Endothelial cell of umbilical vein (primary cell): ENCODE results near the gene PAQR6. TPM values are rescaled to one million over a fixed set of nuclear protein-coding genes. Genes with fewer than 3 reads are reported as not detected.

Experiments used
- BruUV-seq: library from RNA; stranded (reverse); fragments of 400-500 nt; replicated peaks from 2 replicates; lab custom pipeline; 2021; lab: Mats Ljungman, UMichigan
- CTCF ChIA-PET: fragments of 300-600, 350-600 bp; sonication (Branson Sonifier 250); formaldehyde crosslinking; loops from one replicate; lab custom pipeline; 2021; ENCODE audit warnings: antibody characterized with exemption, inconsistent platforms; lab: Charles Lee
- POLR2A ChIA-PET: fragments of 300-600, 350-600 bp; sonication (Branson Sonifier 250); formaldehyde crosslinking; loops from one replicate; lab custom pipeline; 2021; ENCODE audit warnings: antibody characterized with exemption, inconsistent platforms; lab: Charles Lee
- DNase-seq: peaks from one replicate; pipeline ENCODE4 v3.0.0-alpha.2; 2011; ENCODE audit warnings: low read depth, low spot score
- FAIRE-seq: peaks from 2 replicates; lab custom pipeline; 2011; peaks lifted over from hg19 to GRCh38; lab: Jason Lieb, UNC
- H2AFZ ChIP-seq: 2 replicates; pipeline ENCODE4 v1.6.0; 2012; ENCODE audit warnings: low read depth, low read length, control low read depth, inconsistent platforms
- H3K27ac ChIP-seq: 2 replicates; pipeline ENCODE4 v1.5.1; 2011; ENCODE audit warnings: low read depth, mild to moderate bottlenecking, control low read depth, low read length, moderate library complexity; ENCODE audit not compliant: insufficient read depth
- H3K27me3 ChIP-seq, 2 experiments: 2 replicates each; pipeline versions ENCODE4 v1.6.0 to v1.6.1; 2011; ENCODE audit warnings: low read length in 2 of 2, mixed read lengths in 1 of 2; ENCODE audit not compliant: control insufficient read depth in 2 of 2, insufficient read depth in 2 of 2
- H3K36me3 ChIP-seq, 2 experiments: 2 replicates in 1 of 2; 3 replicates in 1 of 2; pipeline ENCODE4 v1.5.1; 2011; ENCODE audit warnings: low read length in 2 of 2, mild to moderate bottlenecking in 1 of 2, moderate library complexity in 1 of 2; ENCODE audit not compliant: control insufficient read depth in 2 of 2, insufficient read depth in 2 of 2; ENCODE audit errors: extremely low read depth in 1 of 2
- H3K4me1 ChIP-seq: 3 replicates; pipeline ENCODE4 v1.5.1; 2011; ENCODE audit warnings: mild to moderate bottlenecking, low read length; ENCODE audit not compliant: control insufficient read depth, insufficient read depth; ENCODE audit errors: extremely low read depth
- H3K4me2 ChIP-seq: 2 replicates; pipeline ENCODE4 v1.6.1; 2011; ENCODE audit warnings: low read length, control low read depth, mixed read lengths; ENCODE audit not compliant: insufficient read depth
- H3K4me3 ChIP-seq, 3 experiments: fragments of 200-600 bp in 1 of 3; sonication (generic), shearing (Covaris generic) in 1 of 3; replicated peaks in 1 of 3; 2 replicates each; pipeline ENCODE4 v1.5.1; 2011 to 2016; ENCODE audit warnings: control low read depth in 3 of 3, low read length in 3 of 3, mild to moderate bottlenecking in 2 of 3, inconsistent platforms in 1 of 3, low read depth in 1 of 3, moderate library complexity in 1 of 3; ENCODE audit not compliant: insufficient read depth in 1 of 3
- H3K79me2 ChIP-seq: 2 replicates; pipeline ENCODE4 v1.6.0; 2012; ENCODE audit warnings: low read length, inconsistent platforms; ENCODE audit not compliant: control insufficient read depth, insufficient read depth
- H3K9ac ChIP-seq: replicated peaks from 2 replicates; pipeline ENCODE3; 2011; ENCODE audit warnings: low read length, control low read depth; ENCODE audit not compliant: insufficient read depth; ENCODE audit errors: extremely low read depth
- H3K9me1 ChIP-seq: replicated peaks from 3 replicates; pipeline ENCODE4 v1.6.0; 2011; ENCODE audit warnings: mild to moderate bottlenecking, low read length; ENCODE audit not compliant: control insufficient read depth, insufficient read depth; ENCODE audit errors: extremely low read depth
- H3K9me3 ChIP-seq: replicated peaks from 2 replicates; pipeline ENCODE4 v1.5.1; 2012; ENCODE audit warnings: low read length, inconsistent platforms; ENCODE audit not compliant: control insufficient read depth, insufficient read depth
- H4K20me1 ChIP-seq: replicated peaks from 2 replicates; pipeline ENCODE3; 2011; ENCODE audit warnings: mild to moderate bottlenecking, low read length; ENCODE audit not compliant: control insufficient read depth, insufficient read depth; ENCODE audit errors: extremely low read depth
- CTCF ChIP-seq, 2 donors: IDR thresholded peaks; 1 replicate in 1 of 2; 2 replicates in 1 of 2; pipeline ENCODE4 v1.5.1; 2011; ENCODE audit warnings: low read length in 2 of 2, mild to moderate bottlenecking in 2 of 2, moderate library complexity in 2 of 2, control low read depth in 1 of 2, inconsistent platforms in 1 of 2, low read depth in 1 of 2; ENCODE audit not compliant: insufficient read depth in 1 of 2; ENCODE audit errors: extremely low read depth in 1 of 2
- EZH2 ChIP-seq: IDR thresholded peaks from 2 replicates; pipeline ENCODE4 v1.6.1; 2012; ENCODE audit warnings: borderline replicate concordance, low read depth, mild to moderate bottlenecking, moderate library complexity, low read length, inconsistent platforms; ENCODE audit not compliant: severe bottlenecking
- FOS ChIP-seq: IDR thresholded peaks from 2 replicates; pipeline ENCODE4 v1.6.1; 2011; ENCODE audit warnings: mild to moderate bottlenecking, low read length, moderate library complexity, borderline replicate concordance; ENCODE audit not compliant: insufficient read depth
- GATA2 ChIP-seq: IDR thresholded peaks from 2 replicates; pipeline ENCODE4 v1.7.0; 2011; ENCODE audit warnings: low read depth, mild to moderate bottlenecking, moderate library complexity, mixed read lengths, low read length; ENCODE audit not compliant: insufficient read length, insufficient read depth
- JUN ChIP-seq: IDR thresholded peaks from 2 replicates; pipeline ENCODE4 v1.6.1; 2011; ENCODE audit warnings: borderline replicate concordance, low read depth; ENCODE audit not compliant: insufficient read length, insufficient read depth
- MAX ChIP-seq: IDR thresholded peaks from 2 replicates; pipeline ENCODE4 v1.6.1; 2011; ENCODE audit not compliant: insufficient read depth, insufficient read length
- MYC ChIP-seq: IDR thresholded peaks from one replicate; pipeline ENCODE4 v1.6.1; 2011; ENCODE audit warnings: mild to moderate bottlenecking, low read depth, low read length
- POLR2A ChIP-seq: IDR thresholded peaks from 2 replicates; pipeline ENCODE4 v1.6.1; 2012; ENCODE audit warnings: low read depth, mild to moderate bottlenecking, control low read depth, low read length
- POLR2AphosphoS5 ChIP-seq: IDR thresholded peaks from 2 replicates; pipeline ENCODE4 v1.6.1; 2012; ENCODE audit warnings: low read depth, mild to moderate bottlenecking, control low read depth, low read length, moderate library complexity; ENCODE audit not compliant: insufficient read depth
- dilution Hi-C: fragments of 300-500 bp; cut with MboI; formaldehyde crosslinking; loops from one replicate; pipeline ENCODE4 v1.15.0; 2019; ENCODE audit warnings: low sequenced_read_pairs; ENCODE audit not compliant: extremely low pct_ligation_motif_present
- intact Hi-C: fragments of 100-400 bp; cut with micrococcal nuclease; formaldehyde crosslinking; loops from one replicate; pipeline ENCODE4 v1.10.0; 2022
- polyA plus RNA-seq, 4 experiments: library from polyadenylated mRNA; depleted of rRNA in 3 of 4; stranded (reverse) in 3 of 4; unstranded in 1 of 4; fragments of >200 nt; gene quantifications; 2 replicates each; pipeline versions ENCODE4 v1.2.1 to v1.2.3, GENCODE V29; 2011 to 2012; ENCODE audit warnings: missing spikeins in 1 of 4
- total RNA-seq: library from RNA; stranded (reverse); gene quantifications from 2 replicates; pipeline ENCODE4 v1.2.3, GENCODE V29; 2021

Gene PAQR6
- total and polyA plus RNA-seq, 2 donors (not counting 3 experiments of a cell fraction or from before 2014, with no cell fraction given), result 1.6 to 2.2 TPM

GRCh38 chr1:156259805-156260204 lies 11.9 kb upstream of the PAQR6 start:
- Histone ChIP-seq H3K27me3 (no peaks in the 10 kb centered on the region), H3K4me3 (no peak overlapping the region), H3K79me2 (no peaks in the 10 kb centered on the region), H3K27ac (no peak overlapping the region), H3K4me1 (no peaks in the 10 kb centered on the region), H4K20me1 (no peaks in the 10 kb centered on the region), H2AFZ (no peak overlapping the region), H3K4me2 (no peak overlapping the region), H3K9me1 (no peaks in the 10 kb centered on the region), H3K9ac (no peak overlapping the region), H3K36me3 (peaks cover 25 to 63% of the 10 kb centered on the region in 2 experiments), H3K9me3 (no peaks in the 10 kb centered on the region)
- FAIRE-seq, result no peak
- intact Hi-C loops, result loop anchor here (1.0 kb wide), 1 partner anchor 114 kb away; no protein-coding TSS in a partner anchor
- no TSS peak for BruUV-seq
- dilution Hi-C loops, result no loop called here
- ChIA-PET CTCF (interaction anchor here (0.6 to 1.7 kb wide), 7 partner anchors 9 to 130 kb away, joined by 3 to 8 read pairs (median 5); no protein-coding TSS in a partner anchor), POLR2A (interaction anchor here (0.6 kb wide), 1 partner anchor 16 kb away, joined by 4 read pairs; no protein-coding TSS in a partner anchor)
- no peak for DNase-seq
- TF ChIP-seq CTCF (IDR thresholded peaks at IDR 0.05; ENCODE audit: extremely low read depth in 1 of 2, insufficient read depth in 1 of 2, low read depth in 1 of 2, low read length in 2 of 2), result peak in 1 of 2 donors; percentile 6
- TF ChIP-seq FOS, result no peak
- TF ChIP-seq GATA2, result no peak
- no peak for TF ChIP-seq EZH2

- peaks cover 21 to 63% of the 10 kb centered on the region in 2 experiments for H3K36me3 ChIP-seq
- no TSS peak for BruUV-seq
- no peak overlapping the region for H3K4me3 ChIP-seq
- no peaks in the 10 kb centered on the region for H3K27me3 ChIP-seq
- H2AFZ ChIP-seq, result no peak overlapping the region
- DNase-seq (no peak), FAIRE-seq (no peak)
- no peaks in the 10 kb centered on the region for H3K9me3 ChIP-seq
- POLR2A ChIA-PET, result interaction anchor here (0.7 kb wide), 1 partner anchor 10 kb away, joined by 3 read pairs; no protein-coding TSS in a partner anchor
- intact Hi-C loops (no loop called here), dilution Hi-C loops (no loop called here)
- no peaks in the 10 kb centered on the region for H3K79me2 ChIP-seq
- TF ChIP-seq MAX (no peak), FOS (no peak), EZH2 (no peak), GATA2 (no peak), POLR2A (no peak), POLR2AphosphoS5 (no peak), MYC (no peak), JUN (no peak), CTCF (IDR thresholded peaks at IDR 0.05; ENCODE audit: extremely low read depth in 1 of 2, insufficient read depth in 1 of 2, low read depth in 1 of 2, low read length in 2 of 2) (no peak)
- no peak overlapping the region for H3K4me2 ChIP-seq
- CTCF ChIA-PET, result interaction anchor here (1.3 to 1.4 kb wide), 2 partner anchors 61 to 113 kb away, joined by 5 to 6 read pairs; no protein-coding TSS in a partner anchor
- no peak overlapping the region for H3K9ac ChIP-seq
- H4K20me1 ChIP-seq, result no peaks in the 10 kb centered on the region
- no peaks in the 10 kb centered on the region for H3K9me1 ChIP-seq
- no peak overlapping the region for H3K27ac ChIP-seq
- H3K4me1 ChIP-seq, result no peaks in the 10 kb centered on the region
These were observed 11.0 kb upstream of the PAQR6 start for GRCh38 chr1:156258859-156259258.
